Activated effector memory CD4-positive, alpha-beta T cell treated with Interleukin-2 at 50 U/mL for 16 hours (primary cell): ENCODE results near the gene MNDA.

Experiments
- DNase-seq: peaks from one replicate; pipeline ENCODE4 v3.0.0-alpha.2; 2020

The MNDA gene

DNA sequence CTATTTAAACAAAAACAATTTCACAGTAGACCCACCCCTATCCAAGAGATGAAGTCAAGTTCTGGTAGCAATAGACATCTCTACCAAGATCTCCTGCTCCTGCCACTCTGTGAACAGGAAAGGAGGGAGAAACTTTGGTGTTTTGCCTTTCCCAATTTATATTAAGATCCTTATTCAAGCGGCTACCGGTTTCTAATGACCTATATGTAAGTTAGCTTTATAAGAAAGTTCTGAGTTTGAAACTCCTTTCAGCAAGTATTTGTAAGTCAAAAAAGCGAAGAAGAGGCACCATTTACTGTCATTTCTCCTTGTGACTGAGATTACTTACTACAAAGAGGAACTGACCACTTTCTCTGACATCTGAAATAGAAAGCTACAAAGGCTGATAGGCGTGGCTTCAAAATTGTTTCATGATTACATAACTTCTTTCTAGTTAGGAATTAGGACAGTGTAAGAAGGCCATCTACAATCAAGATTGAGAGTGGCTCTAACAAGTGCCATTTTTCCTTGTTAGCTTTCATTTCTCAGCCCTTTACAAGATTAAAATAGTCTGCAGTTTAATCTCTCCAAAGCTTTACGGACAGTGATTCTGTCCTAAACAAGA lies at the start of gene MNDA:
Gene MNDA (plus strand): TSS at position 448 of the 604 bp plus-strand sequence. CDS start 10,803 bp downstream, outside the sequence.
- no peak for DNase-seq

DNA sequence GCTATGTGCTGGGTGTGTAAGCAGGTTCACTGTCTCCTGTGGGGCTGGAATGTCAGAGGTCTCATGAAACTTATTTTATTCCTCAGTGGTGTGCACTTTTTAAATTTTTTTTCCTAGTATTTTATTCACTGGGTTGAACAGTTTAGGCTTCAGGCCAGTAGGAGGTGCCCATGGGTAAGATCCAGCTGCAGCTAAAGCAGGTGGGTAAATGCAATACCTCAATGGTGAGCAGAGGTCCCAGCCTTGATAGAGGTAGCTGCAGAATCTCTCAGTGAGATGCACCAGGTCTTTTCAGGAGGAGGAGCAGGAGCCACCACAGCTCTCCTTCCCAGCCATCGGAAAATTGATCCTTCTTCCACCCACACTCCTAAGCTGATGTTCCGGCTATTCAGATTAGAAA lies 37.5 kb upstream of the MNDA start:
- no peak for DNase-seq

DNA sequence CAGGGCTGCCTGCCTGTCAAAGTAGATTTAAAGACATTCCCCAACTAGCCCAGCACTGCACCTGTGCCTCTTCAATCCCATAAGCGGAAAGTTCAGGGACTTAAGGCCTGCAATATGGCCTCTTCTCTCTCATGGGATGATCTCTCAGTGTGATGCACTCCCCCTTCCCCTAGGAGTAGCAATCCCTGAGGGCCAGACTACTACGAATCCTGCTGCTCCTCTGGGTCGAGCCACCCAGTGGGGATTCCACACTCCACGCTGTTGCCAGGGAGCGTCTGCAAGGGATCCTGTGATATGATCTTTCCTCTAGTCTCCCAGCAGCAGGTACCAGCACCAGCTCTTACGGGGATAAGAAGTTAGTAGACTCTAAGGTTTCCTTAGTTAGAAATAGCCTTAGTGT lies 36.9 kb upstream of the MNDA start:
- no peak for DNase-seq

DNA sequence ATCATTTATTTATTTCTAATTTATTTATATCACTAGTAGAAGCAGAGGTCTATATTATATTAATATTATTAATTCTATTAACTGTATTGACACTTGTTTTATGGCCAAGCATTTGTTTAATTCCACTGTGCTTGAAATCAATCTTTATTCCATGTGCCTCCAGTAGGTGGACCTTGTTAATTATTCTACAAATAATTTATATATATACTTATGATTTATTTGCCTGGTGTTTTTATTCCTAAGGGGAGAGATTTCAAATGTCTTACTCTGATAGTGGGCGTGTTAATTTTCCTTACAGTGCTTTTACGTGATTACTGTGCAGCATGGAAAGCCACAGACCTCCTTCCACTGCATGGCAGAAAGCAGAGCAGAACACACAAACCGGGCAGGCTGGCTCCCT lies 32.6 kb upstream of the MNDA start:
- no peak for DNase-seq

DNA sequence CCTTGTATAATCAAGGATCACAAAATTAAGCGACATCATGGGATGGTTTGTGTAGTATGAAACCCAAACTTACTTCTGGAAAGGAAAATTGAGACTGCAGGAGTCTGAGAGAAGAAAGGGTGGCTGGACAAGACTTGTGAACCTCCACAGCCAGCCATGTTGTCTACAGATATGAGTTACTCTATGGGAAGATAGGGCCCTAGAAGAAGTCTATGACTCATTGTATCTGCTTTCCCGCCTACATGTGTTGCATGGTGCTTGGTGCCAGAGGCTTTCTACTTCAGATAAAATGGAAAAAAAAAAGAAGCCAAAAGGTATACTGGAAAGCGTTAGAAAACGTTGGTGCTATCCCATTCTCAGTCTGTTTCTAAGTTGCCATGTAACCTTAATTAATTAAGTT lies 31.5 kb upstream of the MNDA start:
- DNase-seq, result no peak

DNA sequence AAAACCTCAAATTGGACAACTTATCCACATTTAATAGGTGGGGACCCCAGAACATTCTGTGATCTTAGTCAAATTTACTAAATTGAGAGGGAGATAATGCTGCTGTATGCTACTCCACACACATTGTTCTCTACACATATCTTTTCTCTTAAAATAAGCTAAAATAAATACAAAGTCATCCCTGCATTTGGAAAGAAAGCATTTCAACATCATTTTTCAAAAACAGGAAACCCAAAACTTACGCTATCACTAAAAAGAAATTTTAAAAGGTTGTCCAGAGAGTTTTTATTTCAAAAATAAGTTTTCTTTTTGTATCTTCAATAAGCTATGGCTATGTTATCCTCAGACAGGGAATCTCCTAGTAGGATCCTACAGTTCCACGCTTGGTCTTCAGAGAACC lies 30.6 kb upstream of the MNDA start:
- no peak for DNase-seq

DNA sequence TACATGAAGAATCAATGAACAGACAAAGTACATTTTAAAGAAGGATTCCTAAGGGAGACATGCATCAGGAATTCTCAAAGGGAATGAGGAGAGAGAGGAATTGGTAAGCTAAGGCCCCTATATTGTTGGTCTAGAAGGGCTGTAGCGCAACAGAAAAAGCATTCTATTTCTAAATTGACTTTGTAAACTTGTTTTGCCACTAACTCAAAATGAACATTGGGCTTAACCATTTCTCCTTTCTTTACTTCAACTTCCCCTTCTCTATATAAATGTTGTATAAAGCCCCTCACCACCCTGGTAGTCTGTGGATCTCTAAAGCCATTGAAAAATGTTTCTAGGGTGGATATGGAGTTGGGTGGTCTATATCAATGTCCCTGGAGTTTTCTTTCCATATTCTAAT lies 29.8 kb upstream of the MNDA start:
- DNase-seq, result no peak

DNA sequence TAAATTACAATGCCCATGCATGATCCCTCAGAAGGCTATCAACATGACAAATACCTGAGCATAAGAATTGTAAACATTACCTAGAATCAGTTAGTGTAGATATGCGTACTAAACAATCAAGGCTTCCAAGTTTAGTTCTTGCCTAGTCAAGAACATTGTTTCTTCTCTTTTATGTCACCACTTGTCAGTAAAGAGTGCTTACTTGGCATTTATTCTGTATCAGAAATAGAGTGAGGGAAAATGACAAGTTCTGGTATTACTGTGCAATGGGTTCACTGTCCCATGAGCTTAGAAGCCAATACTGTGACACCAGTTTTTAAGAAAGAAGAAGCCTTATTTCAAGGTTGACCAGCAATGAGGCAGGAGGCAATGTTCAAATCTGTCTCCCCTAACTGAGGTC lies 27.5 kb upstream of the MNDA start:
- no peak for DNase-seq

DNA sequence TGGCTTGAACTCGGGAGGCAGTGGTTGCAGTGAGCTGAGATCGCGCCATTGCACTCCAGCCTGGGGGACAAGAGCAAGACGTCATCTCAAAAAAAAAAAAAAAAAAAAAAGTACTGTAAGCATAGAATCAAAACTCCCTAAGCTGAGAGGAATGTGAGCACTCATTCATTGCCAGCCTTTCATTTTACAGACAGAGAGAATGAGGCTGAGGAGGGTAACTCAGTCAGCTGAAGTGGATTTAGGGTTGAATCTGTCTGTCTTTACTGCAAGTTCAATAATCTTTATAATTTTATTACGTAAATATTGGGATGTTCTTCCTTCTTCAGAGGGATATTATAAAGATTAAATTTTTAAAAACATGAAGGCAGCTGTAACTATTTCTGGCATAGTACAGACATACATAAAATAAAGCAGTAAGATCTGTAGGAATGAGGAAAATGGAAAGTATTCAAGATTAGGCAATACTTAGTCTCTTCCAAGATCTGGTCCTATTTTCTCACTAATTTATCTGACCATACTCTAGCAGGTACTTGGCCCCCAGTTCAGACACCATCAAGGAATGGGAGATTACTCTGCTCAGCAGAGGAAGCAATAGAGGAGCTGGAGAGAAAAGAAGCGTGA lies 24.1 kb upstream of the MNDA start:
- no peak for DNase-seq

DNA sequence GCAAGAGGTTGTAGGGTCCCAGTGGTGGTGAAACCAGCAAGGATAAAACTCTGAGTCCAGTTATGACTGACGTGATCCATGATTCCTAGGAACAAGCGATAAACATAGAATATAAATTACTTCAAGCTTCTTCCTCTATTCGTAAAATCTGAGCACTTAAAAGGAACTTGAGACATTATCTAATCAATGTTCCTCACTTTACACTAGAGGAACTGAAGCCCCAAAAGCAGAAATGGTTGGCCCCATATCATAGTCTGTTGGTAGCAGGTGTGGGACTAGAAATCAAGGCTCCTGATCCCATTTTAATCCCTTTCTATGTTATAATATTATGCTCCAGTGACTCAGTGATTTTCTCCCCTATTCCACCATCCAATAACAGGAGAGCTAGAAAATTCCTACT lies 21.9 kb upstream of the MNDA start:
- DNase-seq, result no peak

DNA sequence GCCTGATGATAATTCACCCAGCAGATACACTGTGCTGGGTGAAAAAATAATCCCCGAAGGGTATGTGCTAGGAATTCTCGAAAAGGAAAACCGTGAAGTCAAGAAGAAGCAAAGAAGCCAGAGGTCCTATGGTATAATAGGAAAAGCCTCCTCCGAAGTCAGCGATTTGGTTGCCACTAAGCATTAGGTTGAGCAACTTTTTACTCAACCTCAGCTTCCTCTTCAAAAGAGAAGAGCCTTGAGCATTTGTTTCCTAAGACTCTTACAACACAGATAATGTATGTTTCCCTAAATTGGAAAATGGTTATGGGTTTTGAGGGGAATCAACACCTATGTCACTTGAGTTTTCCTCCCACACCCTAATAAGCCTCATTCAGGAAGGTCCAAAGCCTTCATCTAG lies 21.3 kb upstream of the MNDA start:
- DNase-seq, result no peak

DNA sequence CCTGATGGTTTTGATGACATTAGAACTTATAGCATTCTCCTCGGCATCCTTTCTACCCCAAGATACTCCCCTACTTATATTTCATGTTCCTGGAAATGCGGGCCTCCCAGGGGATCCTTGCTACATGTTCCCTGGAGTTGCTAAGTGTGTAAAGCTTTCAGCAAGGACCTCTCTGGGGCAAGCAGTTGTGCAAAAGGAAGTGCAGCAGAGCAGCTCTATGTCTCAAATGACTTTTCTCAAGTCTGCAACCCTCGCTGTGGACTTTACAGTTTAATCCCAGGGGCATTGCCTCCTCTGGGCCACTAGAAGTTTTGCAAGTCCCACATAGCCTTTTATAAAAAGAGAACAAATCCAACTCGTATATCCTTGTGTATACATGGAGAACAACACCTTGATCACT lies 20.8 kb upstream of the MNDA start:
- DNase-seq, result no peak

DNA sequence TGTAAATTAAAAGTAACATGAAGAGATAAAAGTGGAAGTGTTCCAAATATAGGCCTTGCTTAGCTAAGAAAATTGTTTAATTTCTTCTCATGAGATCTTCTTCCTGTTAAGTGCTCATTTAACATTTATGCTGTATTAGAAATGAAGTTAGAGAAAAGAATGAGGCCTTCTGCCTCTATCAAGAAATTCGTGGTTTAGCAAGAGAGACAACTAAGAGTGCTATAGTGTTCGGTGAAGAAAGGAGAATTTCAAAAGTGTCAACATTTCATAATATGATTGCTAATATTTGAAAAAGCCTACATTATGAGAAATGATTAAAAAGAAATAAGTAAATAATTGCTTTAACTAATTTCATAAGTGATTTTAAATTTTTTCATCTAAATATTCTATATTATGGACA lies 18.8 kb upstream of the MNDA start:
- DNase-seq, result no peak

DNA sequence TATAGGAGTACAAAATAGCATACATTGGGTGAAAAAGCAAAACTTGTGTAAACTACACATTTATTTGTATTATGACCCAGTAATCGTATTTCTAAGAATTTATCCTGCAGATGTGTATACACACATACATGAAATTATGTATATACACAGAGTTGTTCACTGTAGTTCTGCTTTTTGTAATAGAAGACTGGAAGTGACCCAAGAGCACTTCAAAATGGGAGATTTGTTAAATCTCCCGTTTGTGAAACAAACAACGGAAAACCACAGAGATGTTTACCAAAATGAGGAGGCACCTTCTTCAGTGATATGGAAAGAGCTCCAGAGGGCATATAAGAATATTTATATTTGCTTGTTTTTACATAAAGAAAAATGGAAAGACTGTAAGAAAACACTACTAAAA lies 18.0 kb upstream of the MNDA start:
- DNase-seq, result no peak

DNA sequence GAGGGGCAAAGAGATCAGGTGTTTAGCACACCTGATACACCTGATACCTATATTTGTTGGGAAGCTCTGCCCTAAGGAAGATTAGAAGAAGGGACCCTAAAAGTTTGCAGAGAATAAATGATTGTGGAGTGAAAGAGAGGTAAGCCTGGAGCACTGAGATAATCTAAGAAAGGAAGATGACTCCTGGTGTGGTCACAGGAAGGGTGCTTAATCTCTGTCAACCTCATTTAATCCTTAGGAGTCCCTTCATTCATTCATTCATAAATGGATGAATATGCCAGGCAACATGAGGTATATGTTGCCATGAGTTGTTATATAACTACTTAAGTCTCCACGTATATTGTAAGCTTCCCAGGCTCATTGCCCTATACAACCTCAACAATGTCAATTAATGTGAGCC lies 16.2 kb upstream of the MNDA start:
- DNase-seq, result no peak

DNA sequence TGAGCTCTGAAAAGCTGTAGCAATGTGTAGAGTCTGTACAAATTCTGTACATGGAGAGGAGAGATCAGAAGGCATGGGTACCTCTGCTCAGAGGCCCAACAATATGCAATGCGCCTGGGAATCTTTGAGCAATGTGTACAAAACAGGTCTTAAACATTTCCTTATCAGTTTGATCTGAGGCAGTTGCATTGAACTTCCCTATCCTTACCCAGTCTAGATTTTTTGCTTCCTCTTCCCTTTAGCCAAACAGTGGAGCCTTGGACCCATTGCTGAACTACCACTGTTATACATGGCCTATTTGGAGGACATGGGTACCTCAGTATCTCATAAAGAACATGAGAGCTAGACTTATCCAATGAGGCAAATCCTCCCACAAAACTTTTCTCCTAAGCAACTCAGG lies 12.6 kb upstream of the MNDA start:
- DNase-seq, result no peak

DNA sequence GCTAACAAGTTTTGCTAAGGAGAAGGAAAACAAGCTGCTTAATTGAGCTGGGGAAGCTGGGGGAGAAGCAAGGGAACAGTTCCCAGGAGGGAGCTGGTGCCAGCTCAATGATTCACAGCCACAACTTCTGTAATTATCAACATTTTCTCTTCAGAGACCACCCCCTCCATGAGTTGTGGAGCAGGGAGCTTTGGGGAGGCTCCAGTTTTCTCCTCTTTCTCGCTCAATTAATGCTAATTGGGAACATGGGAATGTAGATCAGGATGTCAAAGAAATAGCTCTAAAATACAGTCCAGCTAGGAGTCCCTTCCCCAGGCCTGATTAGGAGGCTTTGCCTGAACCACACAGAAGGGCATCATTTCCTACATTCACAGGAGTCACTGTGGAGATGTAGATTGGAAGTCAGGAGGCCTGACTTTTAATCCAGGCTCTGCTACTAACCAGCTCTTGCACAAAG lies 12.1 kb upstream of the MNDA start:
- no peak for DNase-seq

DNA sequence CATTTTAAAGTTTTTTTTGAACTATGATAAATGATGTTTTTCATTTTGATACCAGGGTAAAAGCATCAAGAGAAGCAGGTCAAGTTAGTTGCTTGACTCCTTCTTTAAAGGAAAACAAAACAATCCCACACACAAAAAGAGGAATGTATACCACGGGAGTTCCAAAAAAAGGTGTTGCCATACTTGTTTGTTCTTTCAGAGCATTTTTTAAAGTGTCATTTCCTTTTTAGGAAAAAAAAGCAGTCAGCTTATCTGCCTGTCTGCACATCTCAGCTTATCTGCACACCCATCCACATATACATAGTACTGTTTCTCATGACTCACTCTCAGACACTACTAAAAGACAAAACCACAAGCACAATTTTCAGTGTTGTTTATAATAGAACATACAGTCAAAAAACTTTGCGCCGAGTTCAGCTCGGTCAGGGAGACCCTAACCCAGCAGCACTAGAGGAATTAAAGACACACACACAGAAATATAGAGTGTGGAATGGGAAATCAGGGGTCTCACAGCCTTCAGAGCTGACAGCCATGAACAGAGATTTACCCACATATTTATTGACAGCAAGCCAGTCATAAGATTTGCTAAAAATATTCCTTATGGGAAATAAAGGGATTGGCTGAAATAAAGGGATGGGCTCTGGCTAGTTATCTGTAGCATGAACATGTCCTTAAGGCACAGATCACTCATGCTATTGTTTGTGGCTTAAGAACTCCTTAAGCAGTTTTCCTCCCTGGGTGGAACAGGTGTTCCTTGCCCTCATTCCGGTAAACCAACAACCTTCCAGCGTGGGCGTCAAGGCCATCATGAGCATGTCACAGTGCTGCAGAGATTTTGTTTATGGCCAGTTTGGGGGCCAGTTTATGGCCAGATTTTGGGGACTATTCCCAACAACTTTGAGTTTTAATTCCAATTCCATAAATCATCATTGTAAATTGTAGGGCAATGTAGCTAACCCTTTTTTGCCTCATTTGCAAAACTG lies 11.4 kb upstream of the MNDA start:
- DNase-seq, result no peak

DNA sequence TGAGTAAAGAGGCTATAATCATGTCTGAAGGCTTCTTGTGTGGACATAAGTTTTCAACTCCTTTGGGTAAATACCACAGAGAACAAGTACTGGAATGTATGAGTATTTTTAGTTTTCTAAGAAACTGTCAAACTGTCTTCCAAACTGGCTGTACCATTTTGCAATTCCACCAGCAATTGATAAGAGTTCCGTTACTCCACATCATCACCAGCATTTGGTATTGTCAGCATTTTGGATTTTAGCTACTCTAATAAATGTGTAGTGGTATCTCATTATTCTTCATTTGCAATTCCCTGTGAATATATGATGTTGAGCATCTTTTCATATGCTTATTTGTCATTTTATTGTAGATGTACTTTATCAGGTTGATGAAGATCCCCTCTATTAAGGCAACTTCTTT lies 9.4 kb upstream of the MNDA start:
- no peak for DNase-seq

DNA sequence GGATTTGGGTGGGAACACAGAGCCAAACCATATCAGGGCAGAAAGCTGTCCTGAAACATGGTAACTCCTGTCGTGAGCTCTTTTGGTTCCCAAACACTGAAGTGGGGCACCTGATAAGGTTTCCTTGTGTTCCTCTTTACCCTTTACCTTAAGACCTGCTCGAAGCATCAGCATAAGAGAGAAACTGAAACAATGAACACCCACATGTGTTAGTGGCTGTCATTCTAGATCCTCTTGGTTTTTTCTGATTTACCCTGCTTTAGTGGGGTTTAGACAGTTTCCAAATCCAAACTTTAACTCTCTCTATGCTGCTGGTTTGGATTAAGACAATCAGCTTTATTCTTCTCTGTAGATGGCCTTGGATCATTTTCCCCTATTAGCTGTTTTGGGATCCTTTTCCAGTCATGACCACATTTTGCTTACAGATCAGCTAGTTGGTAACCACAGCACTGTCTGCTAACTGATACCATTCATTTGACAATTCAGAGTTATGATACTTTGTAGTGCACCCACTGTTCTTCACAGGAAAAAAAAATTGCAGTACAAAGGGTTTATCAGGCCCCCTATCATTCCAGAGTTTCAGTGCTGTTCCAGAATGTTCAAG lies 975 bp upstream of the MNDA start:
- no peak for DNase-seq

DNA sequence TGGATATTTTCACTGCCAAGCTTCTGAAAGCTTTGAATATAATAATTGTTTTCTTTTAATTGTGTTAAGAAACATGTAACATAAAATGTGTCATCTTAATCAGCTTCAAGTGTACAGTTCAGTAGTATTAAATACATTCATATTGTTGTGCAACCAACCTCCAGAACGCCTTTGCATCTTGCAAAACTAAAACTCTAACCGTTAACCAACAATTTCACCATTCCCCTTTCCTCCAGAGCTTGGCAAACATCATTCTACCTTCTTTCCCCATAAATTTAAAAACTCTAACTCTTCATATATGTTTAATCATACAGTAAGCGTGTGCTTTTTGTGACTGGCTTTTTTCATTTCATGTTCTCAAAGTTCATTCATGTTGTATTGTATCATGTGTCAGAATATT lies 2.1 kb downstream of the MNDA start:
- DNase-seq, result no peak

DNA sequence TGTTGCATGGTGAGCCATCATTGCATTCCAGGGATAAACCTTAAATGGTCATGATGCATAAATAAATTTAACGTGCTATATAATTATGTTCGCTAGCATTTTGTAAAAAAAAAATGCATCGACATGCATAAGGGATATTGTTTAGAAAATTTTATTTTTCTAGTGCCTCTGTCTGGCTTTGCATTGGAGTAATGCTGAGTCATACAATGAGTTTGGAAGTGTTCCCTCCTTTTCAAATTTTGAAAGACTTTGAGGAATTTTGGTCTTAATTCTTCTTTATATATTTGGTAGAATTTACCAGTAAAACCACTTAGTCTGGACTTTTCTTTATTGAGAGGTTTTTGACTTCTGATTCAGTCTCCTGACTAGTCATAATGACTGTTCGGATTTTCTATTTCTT lies 4.9 kb downstream of the MNDA start:
- DNase-seq, result no peak

DNA sequence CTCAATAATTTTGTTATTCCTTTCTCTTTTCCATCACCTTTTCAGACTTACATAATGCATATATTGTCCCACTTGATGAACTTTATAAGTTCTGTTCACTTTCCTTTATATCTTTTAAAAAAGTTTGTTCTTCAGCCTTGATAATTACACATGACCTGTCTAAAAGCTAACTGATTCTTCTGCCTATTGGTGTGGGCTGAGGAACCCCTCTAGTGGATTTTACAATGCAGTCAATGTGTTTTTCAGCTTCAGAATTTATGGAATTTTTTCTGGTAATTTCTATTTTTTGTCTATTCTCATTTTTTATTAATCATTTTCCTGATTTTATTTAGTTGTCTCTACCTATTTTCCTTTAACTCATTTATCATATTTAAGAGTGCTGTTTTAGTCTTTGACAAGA lies 7.5 kb downstream of the MNDA start:
- no peak for DNase-seq

DNA sequence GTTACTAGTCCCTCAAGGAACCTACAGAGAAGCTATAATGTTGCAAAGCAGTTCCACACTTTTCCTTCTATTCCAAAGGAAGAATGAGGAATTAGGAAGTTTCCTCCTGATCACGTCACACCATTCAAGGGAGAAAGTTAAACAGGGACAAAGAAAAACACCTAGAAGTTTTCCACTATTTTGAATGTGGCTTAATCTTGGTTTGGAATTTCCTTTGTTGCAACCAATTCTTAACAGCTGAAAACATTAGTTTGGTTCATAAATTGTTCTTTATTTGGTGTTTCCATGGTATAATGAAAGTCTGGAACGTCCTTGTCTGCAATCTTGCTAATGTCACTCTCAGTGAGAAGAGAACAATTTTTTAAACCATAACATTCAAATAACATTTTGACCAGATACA lies 8.4 kb downstream of the MNDA start:
- no peak for DNase-seq
